GM12864 (cell line): ENCODE measurements around the gene ACSS2.

Source experiments
- DNase-seq: peaks from one replicate; pipeline ENCODE4 v3.0.0-alpha.2; 2011; ENCODE audit warnings: low read depth
- H3K4me3 ChIP-seq: 2 replicates; pipeline ENCODE4 v1.5.1; 2011; ENCODE audit warnings: mild to moderate bottlenecking, low read depth, low read length, control low read depth
- CTCF ChIP-seq: IDR thresholded peaks from 2 replicates; pipeline ENCODE4 v1.5.1; 2011; ENCODE audit warnings: low read depth, mild to moderate bottlenecking, moderate library complexity, low read length, control low read depth, inconsistent platforms; ENCODE audit errors: missing control alignments

The ACSS2 gene

GRCh38 chr20:34976286-34976685 is 99.9 kb downstream of the ACSS2 start:
- no peak overlapping the region for H3K4me3 ChIP-seq
- no peak for TF ChIP-seq CTCF
- DNase-seq = no peak
